H9 (cell line): ENCODE measurements around the gene C6orf120. TPM values are rescaled to one million over a fixed set of nuclear protein-coding genes. Genes with fewer than 3 reads are reported as not detected.

Experiments used
- DNase-seq: peaks from one replicate; pipeline ENCODE4 v3.0.0-alpha.2; 2017
- H2AFZ ChIP-seq: one replicate; pipeline ENCODE4 v1.6.1; 2013; ENCODE audit warnings: mild to moderate bottlenecking, low read length, control low read depth, moderate library complexity
- H2AK5ac ChIP-seq: 2 replicates; pipeline ENCODE4 v1.6.1; 2013; ENCODE audit warnings: low read length, control low read depth, mixed read lengths; ENCODE audit not compliant: insufficient read length
- H2BK120ac ChIP-seq: one replicate; pipeline ENCODE4 v1.6.1; 2013; ENCODE audit warnings: low read depth, mild to moderate bottlenecking, low read length, control low read depth, inconsistent platforms; ENCODE audit not compliant: poor library complexity, severe bottlenecking
- H2BK12ac ChIP-seq: 2 replicates; pipeline ENCODE4 v1.6.1; 2013; ENCODE audit warnings: low read length, control low read depth, mixed read lengths, low read depth; ENCODE audit not compliant: insufficient read length
- H2BK15ac ChIP-seq: 2 replicates; pipeline ENCODE4 v1.6.1; 2013; ENCODE audit warnings: low read depth, low read length, control low read depth
- H2BK20ac ChIP-seq: one replicate; pipeline ENCODE4 v1.6.1; 2013; ENCODE audit warnings: low read depth, mild to moderate bottlenecking, low read length, control low read depth, inconsistent platforms; ENCODE audit not compliant: poor library complexity, severe bottlenecking
- H2BK5ac ChIP-seq: 2 replicates; pipeline ENCODE4 v1.6.1; 2013; ENCODE audit warnings: low read length, control low read depth, mixed read lengths; ENCODE audit not compliant: insufficient read length
- H3K14ac ChIP-seq: 2 replicates; pipeline ENCODE4 v1.6.1; 2013; ENCODE audit warnings: low read length, control low read depth; ENCODE audit not compliant: insufficient read depth
- H3K18ac ChIP-seq: 2 replicates; pipeline ENCODE4 v1.6.1; 2013; ENCODE audit warnings: low read depth, mild to moderate bottlenecking, mixed read lengths, low read length, control low read depth; ENCODE audit not compliant: insufficient read length
- H3K23ac ChIP-seq: 2 replicates; pipeline ENCODE4 v1.6.1; 2013; ENCODE audit warnings: low read length, control low read depth, mixed read lengths, low read depth; ENCODE audit not compliant: insufficient read length
- H3K23me2 ChIP-seq: 2 replicates; pipeline ENCODE4 v1.6.1; 2013; ENCODE audit warnings: low read depth, mild to moderate bottlenecking, mixed read lengths, low read length, control low read depth; ENCODE audit not compliant: insufficient read length, poor library complexity, severe bottlenecking
- H3K27ac ChIP-seq: 2 replicates; pipeline ENCODE4 v1.5.1; 2013; ENCODE audit warnings: low read length, control low read depth, mixed read lengths, low read depth; ENCODE audit not compliant: insufficient read length
- H3K27me3 ChIP-seq: 2 replicates; pipeline ENCODE4 v1.6.1; 2013; ENCODE audit warnings: low read length, control low read depth, inconsistent platforms; ENCODE audit not compliant: insufficient read depth
- H3K4ac ChIP-seq: 2 replicates; pipeline ENCODE4 v1.6.1; 2013; ENCODE audit warnings: low read depth, mild to moderate bottlenecking, control low read depth, inconsistent platforms, low read length, moderate library complexity
- H3K4me1 ChIP-seq: 2 replicates; pipeline ENCODE4 v1.6.1; 2013; ENCODE audit warnings: low read length, control low read depth, inconsistent platforms; ENCODE audit not compliant: insufficient read depth
- H3K4me2 ChIP-seq: 2 replicates; pipeline ENCODE4 v1.6.1; 2013; ENCODE audit warnings: low read length, control low read depth, mixed read lengths; ENCODE audit not compliant: insufficient read length, insufficient read depth
- H3K56ac ChIP-seq: 2 replicates; pipeline ENCODE4 v1.6.1; 2013; ENCODE audit warnings: low read depth, mild to moderate bottlenecking, mixed read lengths, low read length, control low read depth; ENCODE audit not compliant: insufficient read length
- H3K79me1 ChIP-seq: 2 replicates; pipeline ENCODE4 v1.6.1; 2013; ENCODE audit warnings: low read depth, mild to moderate bottlenecking, moderate library complexity, low read length, control low read depth, inconsistent platforms; ENCODE audit not compliant: insufficient read depth, poor library complexity, severe bottlenecking
- H3K79me2 ChIP-seq: 2 replicates; pipeline ENCODE4 v1.6.1; 2013; ENCODE audit warnings: low read length, control low read depth, inconsistent platforms; ENCODE audit not compliant: insufficient read depth
- H3K9ac ChIP-seq: 2 replicates; pipeline ENCODE4 v1.6.1; 2013; ENCODE audit warnings: low read length, control low read depth, mixed read lengths; ENCODE audit not compliant: insufficient read length; ENCODE audit errors: extremely low read depth
- H3K9me3 ChIP-seq: one replicate; pipeline ENCODE4 v1.6.1; 2013; ENCODE audit warnings: low read depth, low read length, inconsistent platforms; ENCODE audit not compliant: control insufficient read depth
- H3T11ph ChIP-seq: one replicate; pipeline ENCODE4 v1.6.1; 2013; ENCODE audit warnings: mild to moderate bottlenecking, low read length, control low read depth, inconsistent platforms
- H4K20me1 ChIP-seq: one replicate; pipeline ENCODE4 v1.6.1; 2013; ENCODE audit not compliant: control insufficient read depth, insufficient read length, insufficient read depth
- H4K5ac ChIP-seq: 2 replicates; pipeline ENCODE4 v1.6.1; 2013; ENCODE audit warnings: low read depth, mild to moderate bottlenecking, mixed read lengths, low read length, control low read depth; ENCODE audit not compliant: insufficient read length
- H4K8ac ChIP-seq: replicated peaks from 2 replicates; pipeline ENCODE4 v1.6.1; 2013; ENCODE audit warnings: low read length, control low read depth, mixed read lengths, low read depth; ENCODE audit not compliant: insufficient read length
- H4K91ac ChIP-seq: 2 replicates; pipeline ENCODE4 v1.6.1; 2013; ENCODE audit warnings: low read depth, mild to moderate bottlenecking, moderate library complexity, mixed read lengths, low read length, control low read depth; ENCODE audit not compliant: insufficient read length
- H3K27ac Mint-ChIP-seq, 3 experiments: 2 replicates in 2 of 3; 3 replicates in 1 of 3; pipeline ENCODE4 v1.8.0; 2020 to 2021; ENCODE audit warnings: mixed read lengths in 3 of 3, mild to moderate bottlenecking in 1 of 3, moderate library complexity in 1 of 3
- H3K27me3 Mint-ChIP-seq: 2 replicates; pipeline ENCODE4 v1.8.0; 2021; ENCODE audit warnings: low read depth, mild to moderate bottlenecking, moderate library complexity, mixed read lengths
- H3K36me3 Mint-ChIP-seq, 3 experiments: 2 replicates in 2 of 3; 3 replicates in 1 of 3; pipeline ENCODE4 v1.8.0; 2020 to 2021; ENCODE audit warnings: low read depth in 3 of 3, mixed read lengths in 3 of 3; ENCODE audit not compliant: insufficient read depth in 1 of 3
- H3K4me1 Mint-ChIP-seq, 2 experiments: 2 replicates each; pipeline ENCODE4 v1.8.0; 2020; ENCODE audit warnings: mixed read lengths in 2 of 2
- H3K4me3 Mint-ChIP-seq, 2 experiments: 2 replicates in 1 of 2; 3 replicates in 1 of 2; pipeline ENCODE4 v1.8.0; 2020 to 2021; ENCODE audit warnings: mild to moderate bottlenecking in 2 of 2, mixed read lengths in 2 of 2, moderate library complexity in 1 of 2
- H3K9me3 Mint-ChIP-seq, 2 experiments: 2 replicates in 1 of 2; 3 replicates in 1 of 2; pipeline ENCODE4 v1.8.0; 2020; ENCODE audit warnings: mild to moderate bottlenecking in 2 of 2, mixed read lengths in 2 of 2, moderate library complexity in 1 of 2
- WGBS: extraction: QIAGEN DNeasy Blood & Tissue Kit; methylation state at CpG from one replicate; pipeline ENCODE4 v1.1.7; 2013; ENCODE audit warnings: missing lambda C conversion rate, low lambda C conversion rate, mixed read lengths; ENCODE audit not compliant: insufficient read length; ENCODE audit errors: extremely low coverage; 5-methylcytosine and 5-hydroxymethylcytosine counted together
- total RNA-seq: library from RNA; stranded (reverse); gene quantifications from 2 replicates; pipeline ENCODE4 v1.2.1, GENCODE V29; 2021
- TF ChIP-seq, protein P1 (sequence below): fragments of 200-600 bp; sonication (generic); conservative IDR thresholded peaks from 3 replicates; pipeline ENCODE4 v1.8.0; 2021; ENCODE audit warnings: antibody characterized with exemption, mild to moderate bottlenecking

C6orf120 gene
- total RNA-seq, 1 experiment from 2014 or later: 23.2 TPM

DNA sequence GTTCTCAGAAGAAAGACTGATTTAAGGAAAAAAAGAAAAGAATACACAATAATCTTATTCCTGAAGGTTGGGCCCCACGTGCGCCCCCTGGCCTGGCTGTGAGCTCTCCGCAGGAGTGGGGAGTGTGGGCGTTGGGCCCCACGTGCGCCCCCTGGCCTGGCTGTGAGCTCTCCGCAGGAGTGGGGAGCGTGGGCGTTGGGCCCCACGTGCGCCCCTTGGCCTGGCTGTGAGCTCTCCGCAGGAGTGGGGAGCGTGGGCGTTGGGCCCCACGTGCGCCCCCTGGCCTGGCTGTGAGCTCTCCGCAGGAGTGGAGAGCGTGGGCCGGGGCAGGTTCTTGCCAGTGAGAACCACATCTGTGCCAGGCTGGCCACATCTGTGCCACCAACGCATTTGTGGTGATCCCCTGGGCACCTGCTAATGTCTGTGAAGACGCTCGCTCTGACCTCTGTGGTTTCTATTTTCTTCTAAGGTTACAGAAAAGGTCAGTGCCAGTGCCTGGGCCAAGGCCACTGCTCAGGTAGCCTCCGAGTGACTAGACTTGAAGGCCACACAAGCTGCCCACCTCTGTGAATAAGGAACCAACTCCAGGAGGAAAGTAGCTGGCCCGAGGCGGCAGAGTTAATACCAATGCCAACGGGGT lies 41.1 kb upstream of the C6orf120 start:
- Histone ChIP-seq H3K56ac (no peak overlapping the region), H4K20me1 (no peaks in the 10 kb centered on the region), H2BK20ac (no peak overlapping the region), H2BK5ac (no peak overlapping the region), H3K14ac (no peak overlapping the region; the same call in 1 of the 2 replicates), H2BK15ac (no peak overlapping the region), H3K4ac (no peak overlapping the region), H3K4me1 (no peaks in the 10 kb centered on the region), H3K27me3 (no peaks in the 10 kb centered on the region), H2AK5ac (no peak overlapping the region), H3K9me3 (no peaks in the 10 kb centered on the region), H4K5ac (no peak overlapping the region), H3K18ac (no peak overlapping the region), H3K23ac (no peak overlapping the region), H2BK120ac (no peak overlapping the region), H3K79me1 (no peaks in the 10 kb centered on the region), H2AFZ (no peak overlapping the region), H3K79me2 (no peaks in the 10 kb centered on the region), H3K27ac (no peak overlapping the region), H4K8ac (no peak overlapping the region), H3T11ph (no peak overlapping the region), H3K4me2 (no peak overlapping the region), H4K91ac (no peak overlapping the region), H3K9ac (no peak overlapping the region), H3K23me2 (no peaks in the 10 kb centered on the region), H2BK12ac (no peak overlapping the region)
- TF ChIP-seq, protein P1, sequence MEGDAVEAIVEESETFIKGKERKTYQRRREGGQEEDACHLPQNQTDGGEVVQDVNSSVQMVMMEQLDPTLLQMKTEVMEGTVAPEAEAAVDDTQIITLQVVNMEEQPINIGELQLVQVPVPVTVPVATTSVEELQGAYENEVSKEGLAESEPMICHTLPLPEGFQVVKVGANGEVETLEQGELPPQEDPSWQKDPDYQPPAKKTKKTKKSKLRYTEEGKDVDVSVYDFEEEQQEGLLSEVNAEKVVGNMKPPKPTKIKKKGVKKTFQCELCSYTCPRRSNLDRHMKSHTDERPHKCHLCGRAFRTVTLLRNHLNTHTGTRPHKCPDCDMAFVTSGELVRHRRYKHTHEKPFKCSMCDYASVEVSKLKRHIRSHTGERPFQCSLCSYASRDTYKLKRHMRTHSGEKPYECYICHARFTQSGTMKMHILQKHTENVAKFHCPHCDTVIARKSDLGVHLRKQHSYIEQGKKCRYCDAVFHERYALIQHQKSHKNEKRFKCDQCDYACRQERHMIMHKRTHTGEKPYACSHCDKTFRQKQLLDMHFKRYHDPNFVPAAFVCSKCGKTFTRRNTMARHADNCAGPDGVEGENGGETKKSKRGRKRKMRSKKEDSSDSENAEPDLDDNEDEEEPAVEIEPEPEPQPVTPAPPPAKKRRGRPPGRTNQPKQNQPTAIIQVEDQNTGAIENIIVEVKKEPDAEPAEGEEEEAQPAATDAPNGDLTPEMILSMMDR: 0 out of 3 replicates have a peak, but pooled peaks have one; percentile 14
- Mint-ChIP-seq H3K9me3 (no peaks in the 10 kb centered on the region), H3K4me1 (peaks cover 0 to 5% of the 10 kb centered on the region in 2 experiments; a peak in 1 of 4 replicates), H3K36me3 (peaks cover 64 to 84% (median 71%) of the 10 kb centered on the region in 3 experiments), H3K27ac (no peak overlapping the region; a peak in 1 of 7 replicates), H3K4me3 (no peak overlapping the region), H3K27me3 (no peaks in the 10 kb centered on the region)
- no CpG with 5 or more reads among the region's 26 CpGs for WGBS
- DNase-seq: no peak
